Measurements from ENCODE around the gene ZNF276.

ZNF276 gene

GRCh38 chr16:89712274-89712781 is 9.0 kb upstream of the ZNF276 start:
- no peak for DNase-seq

- no peak for DNase-seq
Measured at GRCh38 chr16:89716493-89716892, 4.8 kb upstream of the ZNF276 start.

GRCh38 chr16:89716916-89717687 is 4.2 kb upstream of the ZNF276 start:
- DNase-seq: no peak

GRCh38 chr16:89717688-89718505 is 3.4 kb upstream of the ZNF276 start:
- DNase-seq: no peak

GRCh38 chr16:89720551-89720812 is 855 bp upstream of the ZNF276 start:
- DNase-seq: no peak

- DNase-seq: peak; percentile 76
Measured at GRCh38 chr16:89721546-89722391, 432 bp downstream of the ZNF276 start.

GRCh38 chr16:89722392-89723278 is 1.3 kb downstream of the ZNF276 start:
- DNase-seq: peak; percentile 43

GRCh38 chr16:89723279-89724250 is 2.2 kb downstream of the ZNF276 start:
- peak; percentile 53 for DNase-seq

GRCh38 chr16:89727406-89728120 is 6.2 kb downstream of the ZNF276 start:
- DNase-seq: no peak

- DNase-seq: no peak
Measured at GRCh38 chr16:89729293-89729692, 8.0 kb downstream of the ZNF276 start.

GRCh38 chr16:89729863-89730593 is 8.7 kb downstream of the ZNF276 start:
- DNase-seq: no peak

- no peak for DNase-seq
Measured at GRCh38 chr16:89730610-89731234, 9.4 kb downstream of the ZNF276 start.

GRCh38 chr16:89732142-89732917 is 11.0 kb downstream of the ZNF276 start:
- DNase-seq: no peak

- DNase-seq: no peak
Measured at GRCh38 chr16:89732918-89733242, 11.5 kb downstream of the ZNF276 start.

- DNase-seq: no peak
Measured at GRCh38 chr16:89733322-89733721, 12.0 kb downstream of the ZNF276 start.

GRCh38 chr16:89733792-89734191 is 12.5 kb downstream of the ZNF276 start:
- DNase-seq: no peak

GRCh38 chr16:89736554-89736953 is 15.2 kb downstream of the ZNF276 start:
- no peak for DNase-seq

- DNase-seq: peak; percentile 41
Measured at GRCh38 chr16:89737341-89738071, 16.2 kb downstream of the ZNF276 start.

Measured in stimulated activated CD4-positive, alpha-beta T cell treated with anti-CD3 and anti-CD28 coated beads, Interleukin-12 subunit alpha, Interleukin-12 subunit beta, amount 100 ng/mL, for 4 hours (primary cell).